Ectodermal cell (in vitro differentiated cells): ENCODE data around the gene SLC16A9.
"Not testable (repeated sequence)": the region's sequence is repeated elsewhere in the genome, so short reads cannot be mapped to it uniquely, and the experiment has no call there.

Source experiments
- H3K27ac ChIP-seq: 2 replicates; pipeline ENCODE4 v1.7.0; 2013; ENCODE audit warnings: mild to moderate bottlenecking, low read depth, low read length; ENCODE audit not compliant: insufficient read depth, poor library complexity, severe bottlenecking
- H3K27me3 ChIP-seq: 2 replicates; pipeline ENCODE4 v1.7.0; 2013; ENCODE audit warnings: mild to moderate bottlenecking, low read length; ENCODE audit not compliant: insufficient read depth, control insufficient read depth, poor library complexity, severe bottlenecking
- H3K36me3 ChIP-seq: one replicate; pipeline ENCODE4 v1.7.0; 2013; ENCODE audit warnings: low read length; ENCODE audit not compliant: control insufficient read depth, insufficient read depth
- H3K4me1 ChIP-seq: one replicate; pipeline ENCODE4 v1.7.0; 2013; ENCODE audit warnings: low read length; ENCODE audit not compliant: control insufficient read depth, insufficient read depth
- H3K4me3 ChIP-seq: 2 replicates; pipeline ENCODE4 v1.7.0; 2013; ENCODE audit warnings: low read depth, low read length, control low read depth; ENCODE audit not compliant: insufficient read depth
- H3K9me3 ChIP-seq: 2 replicates; pipeline ENCODE4 v1.7.0; 2013; ENCODE audit warnings: mild to moderate bottlenecking, low read length, moderate library complexity; ENCODE audit not compliant: control insufficient read depth
- WGBS, 2 experiments: methylation state at CpG; one replicate each; pipeline ENCODE4 v1.1.7; 2013; ENCODE audit warnings: missing lambda C conversion rate in 2 of 2; 5-methylcytosine and 5-hydroxymethylcytosine counted together

The SLC16A9 gene

GRCh38 chr10:59678884-59679301 lies 30.8 kb downstream of the SLC16A9 start:
- Histone ChIP-seq H3K4me1 (no peaks in the 10 kb centered on the region), H3K27me3 (no peaks in the 10 kb centered on the region), H3K9me3 (no peaks in the 10 kb centered on the region), H3K4me3 (no peak overlapping the region), H3K27ac (no peak overlapping the region), H3K36me3 (peaks cover 7% of the 10 kb centered on the region)
- 91 to 95% methylated on average over 4 of the region's 4 CpGs for WGBS, 2 experiments

GRCh38 chr10:59677253-59677831 lies 32.3 kb downstream of the SLC16A9 start:
- peaks cover 6% of the 10 kb centered on the region for H3K36me3 ChIP-seq
- 96 to 98% methylated on average over 5 of the region's 5 CpGs for WGBS, 2 experiments

GRCh38 chr10:59675812-59676211 lies 33.8 kb downstream of the SLC16A9 start:
- no peaks in the 10 kb centered on the region for H3K4me1 ChIP-seq
- no peak overlapping the region for H3K27ac ChIP-seq
- 67 to 89% methylated on average over 2 of the region's 2 CpGs for WGBS, 2 experiments
- no peak overlapping the region for H3K4me3 ChIP-seq
- no peaks in the 10 kb centered on the region for H3K9me3 ChIP-seq
- no peaks in the 10 kb centered on the region for H3K36me3 ChIP-seq
- no peaks in the 10 kb centered on the region for H3K27me3 ChIP-seq

More at GRCh38 chr10:59677253-59677831, 32.3 kb downstream of the SLC16A9 start:
- H3K27me3 ChIP-seq: no peaks in the 10 kb centered on the region
- no peaks in the 10 kb centered on the region for H3K9me3 ChIP-seq
- H3K4me3 ChIP-seq: no peak overlapping the region
- no peaks in the 10 kb centered on the region for H3K4me1 ChIP-seq
- H3K27ac ChIP-seq: no peak overlapping the region

- no peak overlapping the region for H3K27ac ChIP-seq
Observed at GRCh38 chr10:59674215-59674836, 35.3 kb downstream of the SLC16A9 start.

GRCh38 chr10:59672150-59672875 lies 37.3 kb downstream of the SLC16A9 start:
- Histone ChIP-seq H3K27me3 (no peaks in the 10 kb centered on the region), H3K27ac (no peak overlapping the region), H3K4me1 (no peaks in the 10 kb centered on the region), H3K4me3 (no peak overlapping the region), H3K9me3 (no peaks in the 10 kb centered on the region), H3K36me3 (no peaks in the 10 kb centered on the region)
- WGBS, 2 experiments: 100% methylated on average over 2 of the region's 2 CpGs

More at GRCh38 chr10:59674215-59674836, 35.3 kb downstream of the SLC16A9 start:
- WGBS, 2 experiments: 86 to 100% methylated on average over 1 of the region's 1 CpG
- no peak overlapping the region for H3K4me3 ChIP-seq
- H3K4me1 ChIP-seq: no peaks in the 10 kb centered on the region
- no peaks in the 10 kb centered on the region for H3K9me3 ChIP-seq
- no peaks in the 10 kb centered on the region for H3K27me3 ChIP-seq
- no peaks in the 10 kb centered on the region for H3K36me3 ChIP-seq

- no peaks in the 10 kb centered on the region for H3K4me1 ChIP-seq
- H3K36me3 ChIP-seq: no peaks in the 10 kb centered on the region
- no peak overlapping the region for H3K27ac ChIP-seq
- H3K27me3 ChIP-seq: no peaks in the 10 kb centered on the region
- 96 to 100% methylated on average over 1 of the region's 1 CpG for WGBS, 2 experiments
- H3K4me3 ChIP-seq: no peak overlapping the region
- H3K9me3 ChIP-seq: no peaks in the 10 kb centered on the region
Observed at GRCh38 chr10:59670269-59670668, 39.4 kb downstream of the SLC16A9 start.

GRCh38 chr10:59668096-59668495 lies 41.6 kb downstream of the SLC16A9 start:
- no peak overlapping the region for H3K4me3 ChIP-seq
- no peaks in the 10 kb centered on the region for H3K4me1 ChIP-seq
- no peak overlapping the region for H3K27ac ChIP-seq
- H3K27me3 ChIP-seq: no peaks in the 10 kb centered on the region
- 93 to 94% methylated on average over 4 of the region's 4 CpGs for WGBS, 2 experiments
- H3K9me3 ChIP-seq: no peaks in the 10 kb centered on the region
- no peaks in the 10 kb centered on the region for H3K36me3 ChIP-seq

- no peaks in the 10 kb centered on the region for H3K4me1 ChIP-seq
- no peaks in the 10 kb centered on the region for H3K27me3 ChIP-seq
- no peak overlapping the region for H3K4me3 ChIP-seq
- H3K27ac ChIP-seq: no peak overlapping the region
- no peaks in the 10 kb centered on the region for H3K9me3 ChIP-seq
- H3K36me3 ChIP-seq: no peaks in the 10 kb centered on the region
Observed at GRCh38 chr10:59666310-59666709, 43.3 kb downstream of the SLC16A9 start.

GRCh38 chr10:59663213-59663612 lies 46.4 kb downstream of the SLC16A9 start:
- not testable (repeated sequence) for H3K36me3 ChIP-seq, H3K4me3 ChIP-seq, H3K27me3 ChIP-seq, H3K27ac ChIP-seq, H3K9me3 ChIP-seq, H3K4me1 ChIP-seq
- 90 to 94% methylated on average over 6 to 7 of the region's 7 CpGs for WGBS, 2 experiments

GRCh38 chr10:59657724-59658123 lies 51.9 kb downstream of the SLC16A9 start:
- no peaks in the 10 kb centered on the region for H3K4me1 ChIP-seq
- no peaks in the 10 kb centered on the region for H3K27me3 ChIP-seq
- peaks cover 4% of the 10 kb centered on the region for H3K36me3 ChIP-seq
- H3K9me3 ChIP-seq: no peaks in the 10 kb centered on the region
- H3K4me3 ChIP-seq: no peak overlapping the region
- 100% methylated on average over 1 of the region's 1 CpG for WGBS, 2 experiments
- no peak overlapping the region for H3K27ac ChIP-seq
